NCI-H2081 (cell line): ENCODE data around the gene TMEM19.
A peak's percentile ranks its signal among the peaks of the same experiment; 100 is the strongest.
"Not testable (repeated sequence)": the region's sequence is repeated elsewhere in the genome, so short reads cannot be mapped to it uniquely, and the experiment has no call there.

Experiments
- DNase-seq, 2 experiments: peaks; one replicate each; lab custom pipeline; 2025; lab: John Stamatoyannopoulos, UW

Gene TMEM19

DNA sequence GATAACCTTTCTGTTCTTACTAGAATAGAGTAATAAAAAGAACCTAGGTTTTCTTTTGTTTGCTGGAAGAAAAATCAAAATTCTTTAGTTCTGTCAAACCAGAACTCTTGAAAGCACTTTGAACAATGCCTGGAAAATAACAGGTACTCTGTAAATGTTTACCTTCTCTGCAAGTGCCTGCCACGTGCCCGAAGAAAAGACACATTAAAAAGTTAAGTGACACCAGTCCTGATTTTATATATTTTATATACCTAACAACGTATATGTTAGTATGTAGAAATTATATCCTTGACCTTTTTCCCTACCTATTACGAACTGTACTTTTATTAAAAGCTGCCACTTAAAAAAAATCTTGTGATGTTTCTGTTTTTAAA is 20.8 kb upstream of the TMEM19 start:
- DNase-seq = peak in 1 of 2 experiments; percentile 18

DNA sequence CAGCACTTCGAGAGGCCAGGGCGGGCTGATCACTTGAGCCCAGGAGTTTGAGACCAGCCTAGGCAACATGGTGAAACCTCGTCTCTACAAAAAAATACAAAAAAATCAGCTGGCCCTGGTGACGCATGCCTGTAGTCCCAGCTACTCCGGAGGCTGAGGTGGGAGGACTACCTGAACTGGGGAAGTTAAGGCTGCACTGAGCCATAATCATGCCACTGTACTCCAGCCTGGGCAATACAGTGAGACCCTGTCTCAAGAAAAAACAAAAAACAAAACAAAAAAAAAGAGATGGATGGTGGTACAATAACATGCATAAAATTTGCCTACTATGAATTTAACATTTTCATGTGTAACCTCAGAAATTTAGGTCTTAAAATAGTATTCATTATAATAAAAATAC is 19.6 kb upstream of the TMEM19 start:
- no peak for DNase-seq

GRCh38 chr12:71671311-71671710 is 14.6 kb upstream of the TMEM19 start:
- no peak for DNase-seq

- peak in 1 of 2 experiments; percentile 27 for DNase-seq
Observed at GRCh38 chr12:71671816-71672215, 14.1 kb upstream of the TMEM19 start.

DNA sequence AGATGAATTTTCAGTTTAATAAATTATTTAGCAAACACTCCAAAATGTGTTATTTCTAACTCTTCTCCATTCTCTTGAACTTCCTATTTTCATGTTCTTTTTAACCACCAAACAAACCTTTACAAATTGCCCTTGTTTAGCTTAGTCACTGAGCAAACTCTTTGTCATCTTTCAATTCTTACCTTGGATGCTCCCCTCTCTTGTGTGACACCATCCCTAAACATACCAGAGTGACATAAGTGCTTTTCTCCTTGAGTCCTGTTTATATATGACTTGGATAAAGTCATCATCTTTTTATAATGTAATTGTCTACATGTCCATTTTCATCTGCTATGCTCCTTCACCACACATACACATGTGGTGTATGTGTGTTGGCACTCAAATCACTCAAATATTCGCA is 3.4 kb upstream of the TMEM19 start:
- DNase-seq = no peak

DNA sequence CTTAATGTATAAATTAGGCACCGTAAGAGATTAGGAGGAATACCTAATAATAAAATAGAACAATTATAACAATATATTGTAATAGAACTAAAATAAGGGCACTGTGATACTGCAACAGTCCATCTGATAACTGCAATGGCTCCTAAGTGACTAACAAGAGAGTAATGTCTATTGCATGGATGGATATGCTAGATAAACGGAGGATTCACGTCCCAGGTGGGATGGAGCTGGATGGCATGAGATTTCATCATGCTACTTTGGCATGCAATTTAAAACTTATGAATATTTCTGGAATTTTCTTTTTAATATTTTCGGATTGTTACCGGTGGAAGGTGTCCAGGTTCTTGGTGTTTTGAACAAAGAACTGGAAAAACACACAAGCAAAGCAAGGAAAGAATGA is 2.2 kb upstream of the TMEM19 start:
- DNase-seq = no peak

DNA sequence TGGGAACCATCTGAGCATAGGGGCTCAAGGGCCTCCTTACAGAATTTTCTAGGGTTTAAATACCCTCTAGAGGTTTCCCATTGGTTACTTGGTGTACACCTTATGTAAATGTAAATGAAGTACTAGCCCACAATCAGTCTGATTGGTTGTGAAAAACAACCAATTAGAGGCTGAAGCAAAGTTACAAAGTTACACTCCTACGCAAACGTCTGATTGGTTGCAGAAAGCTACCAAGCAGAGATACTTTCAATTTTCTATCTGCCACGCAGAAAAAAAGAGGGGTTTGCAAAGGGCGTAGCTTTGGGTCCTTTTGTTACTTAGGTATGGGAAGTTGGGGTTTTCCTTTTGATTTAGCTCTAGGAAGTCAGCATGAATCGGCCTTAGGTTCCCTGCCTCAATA is 1.8 kb upstream of the TMEM19 start:
- no peak for DNase-seq

DNA sequence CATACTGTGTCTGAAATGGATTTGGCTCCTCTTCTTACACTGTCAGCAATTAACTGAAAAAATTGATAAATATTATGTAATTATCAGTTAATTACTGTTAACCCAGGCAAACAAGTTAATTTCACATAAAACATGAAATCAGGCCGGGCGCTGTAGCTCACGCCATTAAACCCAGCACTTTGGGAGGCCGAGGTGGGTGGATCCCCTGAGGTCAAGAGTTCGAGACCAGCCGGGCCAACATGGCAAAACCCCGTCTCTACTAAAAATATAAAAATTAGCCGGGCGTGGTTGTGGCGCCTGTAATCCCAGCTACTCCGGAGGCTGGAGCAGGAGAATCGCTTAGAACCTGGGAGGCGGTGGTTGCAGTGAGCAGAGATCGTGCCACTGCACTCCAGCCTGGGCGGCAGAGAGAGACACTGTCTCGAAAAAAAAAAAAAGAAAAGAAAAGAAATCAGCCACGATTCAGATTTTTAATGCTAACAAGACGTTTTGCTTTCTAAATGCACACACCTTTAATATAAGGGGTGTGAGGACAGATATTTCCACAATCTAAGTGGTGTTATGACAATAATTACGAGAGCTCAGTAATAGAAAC is 473 bp upstream of the TMEM19 start:
- no peak for DNase-seq

- DNase-seq = no peak
Observed at GRCh38 chr12:71686658-71687025, 760 bp downstream of the TMEM19 start.

DNA sequence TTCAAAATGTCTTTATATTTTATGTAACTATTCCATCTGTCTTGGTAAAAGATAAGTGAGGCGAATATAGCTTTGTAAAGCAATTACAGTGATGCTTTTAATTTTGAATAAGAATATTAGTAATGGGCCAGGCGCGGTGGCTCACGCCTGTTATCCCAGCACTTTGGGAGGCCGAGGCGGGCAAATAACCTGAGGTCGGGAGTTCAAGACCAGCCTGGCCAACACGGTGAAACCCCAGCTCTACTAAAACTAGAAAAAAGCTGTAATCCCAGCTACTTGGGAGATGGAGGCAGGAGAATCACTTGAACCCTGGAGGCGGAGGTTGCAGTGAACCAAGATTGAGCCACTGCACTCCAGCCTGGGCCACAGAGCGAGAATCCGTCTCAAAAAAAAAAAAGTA is 1.3 kb downstream of the TMEM19 start:
- DNase-seq = not testable (repeated sequence)

DNA sequence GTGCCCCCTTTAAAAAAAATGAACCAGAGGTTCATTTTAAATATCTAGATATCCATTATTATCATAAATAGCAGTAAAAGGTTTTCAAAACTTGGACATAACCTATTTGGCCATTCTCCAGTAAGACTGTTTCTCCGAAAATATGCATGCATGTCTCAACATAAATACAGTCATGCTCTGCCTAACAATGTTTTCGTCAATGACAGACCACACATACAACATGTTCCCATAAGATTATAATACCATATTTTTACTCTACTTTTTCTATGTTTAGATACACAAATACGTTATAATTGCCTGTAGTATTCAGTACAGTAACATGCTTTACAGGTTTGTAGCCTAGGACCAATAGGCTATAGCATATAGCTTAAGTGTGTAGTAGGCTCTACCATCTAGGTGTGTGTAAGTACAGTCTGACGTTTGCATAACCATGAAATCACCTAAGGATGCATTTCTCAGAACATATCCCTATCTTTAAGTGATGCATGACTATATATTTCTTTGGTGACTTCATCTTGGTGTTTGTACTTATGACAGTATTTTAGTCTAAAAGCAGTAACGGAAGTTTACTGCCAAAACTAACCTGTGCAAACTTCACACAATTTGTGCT is 3.2 kb downstream of the TMEM19 start:
- no peak for DNase-seq

GRCh38 chr12:71691504-71692129 is 5.7 kb downstream of the TMEM19 start:
- peak in 1 of 2 experiments; percentile 18 for DNase-seq

DNA sequence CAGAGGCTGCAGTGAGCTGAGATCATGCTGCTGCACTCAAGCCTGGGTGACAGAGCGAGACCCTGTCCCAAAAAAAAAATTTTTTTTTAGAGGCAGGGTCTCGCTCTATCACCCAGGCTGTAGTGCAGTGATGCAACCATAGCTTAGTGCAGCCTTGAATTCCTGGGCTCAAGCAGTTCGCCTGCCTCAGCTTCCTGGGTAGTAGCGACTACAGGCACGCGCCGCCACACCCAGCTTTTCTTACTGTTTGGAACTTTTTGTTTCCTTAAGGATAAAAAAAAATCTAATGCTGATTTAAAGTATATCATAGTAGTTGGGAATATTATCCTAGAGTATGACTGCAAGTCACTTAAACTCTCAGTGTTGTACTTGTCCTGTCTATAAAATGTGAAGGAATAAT is 7.2 kb downstream of the TMEM19 start:
- DNase-seq = no peak

DNA sequence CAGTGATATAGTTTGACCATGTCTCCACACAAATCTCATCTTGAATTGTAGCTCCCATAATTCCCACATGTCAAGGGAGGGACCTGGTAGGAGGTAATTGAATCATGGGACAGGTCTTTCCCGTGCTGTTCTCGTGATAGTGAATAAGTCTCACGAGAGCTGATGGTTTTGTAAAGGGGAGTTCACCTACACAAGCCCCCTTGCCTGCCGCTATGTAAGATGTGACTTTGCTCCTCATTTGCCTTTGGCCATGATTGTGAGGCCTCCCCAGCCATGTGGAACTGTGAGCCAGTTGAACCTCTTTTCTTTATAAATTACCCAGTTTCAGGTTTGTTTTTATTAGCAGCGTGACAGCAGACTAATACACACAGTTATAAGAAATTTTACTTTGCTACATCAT is 7.8 kb downstream of the TMEM19 start:
- not testable (repeated sequence) for DNase-seq

- DNase-seq = no peak
Observed at GRCh38 chr12:71694099-71694820, 8.4 kb downstream of the TMEM19 start.

- no peak for DNase-seq
Observed at GRCh38 chr12:71695782-71696181, 9.9 kb downstream of the TMEM19 start.

DNA sequence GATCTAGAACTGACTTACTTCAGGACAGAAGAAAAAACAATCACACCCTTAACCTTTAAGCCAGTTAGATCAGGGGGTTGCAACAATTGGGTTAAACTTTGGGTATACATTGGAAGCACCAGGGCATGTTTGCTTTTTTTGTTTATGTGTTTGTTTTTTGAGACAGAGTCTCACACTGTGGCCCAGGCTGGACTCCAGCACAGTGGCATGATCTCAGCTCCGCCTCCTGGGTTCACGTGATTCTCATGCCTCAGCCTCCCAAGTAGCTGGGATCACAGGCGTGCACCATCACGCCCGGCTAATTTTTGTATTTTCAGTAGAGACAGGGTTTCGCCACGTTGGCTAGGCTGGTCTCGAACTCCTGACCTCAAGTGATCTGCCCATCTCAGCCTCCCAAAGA is 16.3 kb downstream of the TMEM19 start:
- not testable (repeated sequence) for DNase-seq

GRCh38 chr12:71702590-71702989 is 16.7 kb downstream of the TMEM19 start:
- DNase-seq = no peak

GRCh38 chr12:71703206-71703605 is 17.3 kb downstream of the TMEM19 start:
- no peak for DNase-seq

- no peak for DNase-seq
Observed at GRCh38 chr12:71704920-71705319, 19.0 kb downstream of the TMEM19 start.

DNA sequence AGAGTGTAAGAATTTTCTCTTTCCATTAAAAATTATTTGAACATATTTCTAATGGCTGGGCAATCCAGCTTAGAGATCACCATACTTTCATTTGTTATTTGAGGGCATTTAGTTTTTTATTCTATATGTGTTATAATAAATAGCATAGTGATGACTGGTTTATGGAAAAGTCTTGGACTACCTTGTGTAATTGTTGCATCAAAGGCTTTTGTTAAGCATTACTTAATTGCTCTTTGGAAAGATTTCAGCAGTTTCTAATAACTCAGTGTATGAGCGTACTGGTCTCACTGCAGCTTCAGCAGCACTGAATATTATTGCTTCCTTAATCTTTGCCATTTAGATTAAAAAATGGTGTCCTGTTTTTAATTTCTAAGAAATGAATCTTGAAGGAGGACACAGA is 22.8 kb downstream of the TMEM19 start:
- no peak for DNase-seq

- DNase-seq = no peak
Observed at GRCh38 chr12:71710276-71711125, 24.6 kb downstream of the TMEM19 start.
